PC-3 (cell line): ENCODE results near the gene SMYD3.

Source experiments
- CTCF ChIP-seq: fragments of 300-600 bp; sonication (generic); conservative IDR thresholded peaks from 2 replicates; pipeline ENCODE4 v1.5.1; 2017; ENCODE audit warnings: antibody characterized with exemption, low read depth, mild to moderate bottlenecking, low read length
- EZH2 ChIP-seq: fragments of 300-600 bp; sonication (generic); IDR thresholded peaks from one replicate; pipeline ENCODE4 v1.6.1; 2017; ENCODE audit warnings: antibody characterized with exemption, mild to moderate bottlenecking, low read length; ENCODE audit not compliant: unreplicated experiment

- TF ChIP-seq CTCF (no peak), EZH2 (no peak)
Measured at GRCh38 chr1:245988393-245989078, 518.5 kb downstream of the SMYD3 start.
